HG02852 (cell line): ENCODE data around the gene FOXO1.

Source experiments
- ATAC-seq: cut with Tn5 transposase; IDR thresholded peaks from one replicate; pipeline ENCODE4 v1.9.1; 2021; ENCODE audit warnings: mild to moderate bottlenecking, moderate library complexity; ENCODE audit not compliant: unreplicated experiment

FOXO1 gene

GRCh38 chr13:40552895-40553294 lies 113.5 kb downstream of the FOXO1 start:
- no peak for ATAC-seq

- no peak for ATAC-seq
These were observed 116.3 kb downstream of the FOXO1 start for GRCh38 chr13:40550130-40550529.

GRCh38 chr13:40549500-40550094 lies 116.8 kb downstream of the FOXO1 start:
- no peak for ATAC-seq

- ATAC-seq, result no peak
These were observed 118.7 kb downstream of the FOXO1 start for GRCh38 chr13:40547591-40548315.

GRCh38 chr13:40546047-40546446 lies 120.4 kb downstream of the FOXO1 start:
- ATAC-seq, result no peak

- no peak for ATAC-seq
These were observed 126.0 kb downstream of the FOXO1 start for GRCh38 chr13:40540328-40541044.

- no peak for ATAC-seq
These were observed 126.7 kb downstream of the FOXO1 start for GRCh38 chr13:40539576-40540327.

GRCh38 chr13:40537146-40537895 lies 129.1 kb downstream of the FOXO1 start:
- no peak for ATAC-seq

GRCh38 chr13:40536443-40537113 lies 129.9 kb downstream of the FOXO1 start:
- ATAC-seq, result no peak

GRCh38 chr13:40535345-40535836 lies 131.1 kb downstream of the FOXO1 start:
- no peak for ATAC-seq

- ATAC-seq, result no peak
These were observed 132.0 kb downstream of the FOXO1 start for GRCh38 chr13:40534456-40534855.

GRCh38 chr13:40533072-40533471 lies 133.4 kb downstream of the FOXO1 start:
- ATAC-seq, result no peak

- ATAC-seq, result no peak
These were observed 135.5 kb downstream of the FOXO1 start for GRCh38 chr13:40530961-40531360.

- ATAC-seq, result no peak
These were observed 137.6 kb downstream of the FOXO1 start for GRCh38 chr13:40528881-40529280.

GRCh38 chr13:40527914-40528313 lies 138.5 kb downstream of the FOXO1 start:
- no peak for ATAC-seq

- no peak for ATAC-seq
These were observed 144.2 kb downstream of the FOXO1 start for GRCh38 chr13:40522282-40522681.

- ATAC-seq, result no peak
These were observed 145.5 kb downstream of the FOXO1 start for GRCh38 chr13:40520916-40521315.

GRCh38 chr13:40519637-40520036 lies 146.8 kb downstream of the FOXO1 start:
- ATAC-seq, result no peak

- ATAC-seq, result peak; percentile 30
These were observed 148.0 kb downstream of the FOXO1 start for GRCh38 chr13:40518481-40518882.
